Tibial nerve (tissue), 4 donors: ENCODE data around the gene TRAK1. TPM values are rescaled to one million over a fixed set of nuclear protein-coding genes. Genes with fewer than 3 reads are reported as not detected.

ENCODE experiments used
- DNase-seq, 2 donors: peaks; one replicate each; pipeline ENCODE4 v3.0.0-alpha.2; 2019; ENCODE audit warnings: low spot score in 2 of 2
- H3K27ac ChIP-seq, 4 donors: fragments of 200-600 bp; sonication (generic) in 3 of 4; one replicate each; pipeline ENCODE4 v1.5.1; 2017 to 2019; ENCODE audit warnings: mild to moderate bottlenecking in 1 of 4
- H3K27me3 ChIP-seq, 2 donors: fragments of 200-600 bp; sonication (generic) in 1 of 2; one replicate each; pipeline versions ENCODE4 v1.5.1 to v1.6.0; 2017 to 2019
- H3K36me3 ChIP-seq, 3 donors: fragments of 200-600 bp; sonication (generic); one replicate each; pipeline ENCODE4 v1.5.1; 2018 to 2019
- H3K4me1 ChIP-seq, 4 donors: fragments of 200-600 bp; sonication (generic) in 3 of 4; one replicate each; pipeline ENCODE4 v1.5.1; 2017 to 2019
- H3K4me3 ChIP-seq, 4 donors: fragments of 200-600 bp; sonication (generic) in 3 of 4; one replicate each; pipeline ENCODE4 v1.5.1; 2017 to 2019; ENCODE audit warnings: mild to moderate bottlenecking in 1 of 4, moderate library complexity in 1 of 4
- H3K9me3 ChIP-seq, 4 donors: fragments of 200-600 bp; sonication (generic) in 3 of 4; one replicate each; pipeline ENCODE4 v1.5.1; 2017 to 2019
- CTCF ChIP-seq, 5 experiments: fragments of 200-600 bp in 3 of 5; fragments of 450-650 bp in 2 of 5; sonication (generic) in 3 of 5; IDR thresholded peaks; one replicate each; pipeline ENCODE4 v1.5.1; 2016 to 2019; ENCODE audit warnings: antibody characterized with exemption in 5 of 5, mild to moderate bottlenecking in 3 of 5, moderate library complexity in 2 of 5
- EP300 ChIP-seq, 2 donors: sonication (generic); formaldehyde crosslinking; IDR thresholded peaks; one replicate each; pipeline ENCODE4 v1.6.1; 2017; ENCODE audit warnings: antibody characterized with exemption in 2 of 2, mild to moderate bottlenecking in 1 of 2
- POLR2A ChIP-seq, 2 donors: fragments of 450-650 bp; IDR thresholded peaks; one replicate each; pipeline ENCODE4 v1.6.1; 2017; ENCODE audit warnings: antibody characterized with exemption in 2 of 2, mild to moderate bottlenecking in 2 of 2, moderate library complexity in 2 of 2
- WGBS, 2 donors: methylation state at CpG; one replicate each; pipeline ENCODE4 v1.1.5; 2018; 5-methylcytosine and 5-hydroxymethylcytosine counted together
- total RNA-seq, 4 donors: library from RNA; depleted of rRNA; stranded (reverse); fragments of >200 nt; gene quantifications; one replicate each; pipeline ENCODE4 v1.1.0, GENCODE V29; 2016

TRAK1 gene
- total RNA-seq, 4 donors from 2014 or later, result 28.6 to 68.1 (median 35.5) TPM

GRCh38 chr3:42053476-42053875 lies 37.7 kb upstream of the TRAK1 start:
- Histone ChIP-seq H3K4me3 (peak overlapping the region in 1 of 4 donors; percentile 9), H3K9me3 (no peaks in the 10 kb centered on the region), H3K4me1 (peaks cover 3 to 64% (median 28%) of the 10 kb centered on the region in 4 donors), H3K36me3 (no peaks in the 10 kb centered on the region), H3K27ac (peak overlapping the region; percentile 54 to 89 (median 76)), H3K27me3 (no peaks in the 10 kb centered on the region)
- no peak for DNase-seq
- 54 to 63% methylated on average over 7 of the region's 7 CpGs for WGBS, 2 donors
- TF ChIP-seq CTCF (IDR thresholded peaks at IDR 0.05), result no peak
- no peak for TF ChIP-seq POLR2A (IDR thresholded peaks at IDR 0.05)
- TF ChIP-seq EP300 (IDR thresholded peaks at IDR 0.05), result no peak

GRCh38 chr3:42055291-42055690 lies 35.9 kb upstream of the TRAK1 start:
- Histone ChIP-seq H3K9me3 (no peaks in the 10 kb centered on the region), H3K4me3 (no peak overlapping the region), H3K27me3 (no peaks in the 10 kb centered on the region), H3K4me1 (peaks cover 3 to 54% (median 28%) of the 10 kb centered on the region in 4 donors), H3K36me3 (no peaks in the 10 kb centered on the region), H3K27ac (no peak overlapping the region)
- DNase-seq, result no peak
- WGBS, 2 donors, result 96 to 97% methylated on average over 3 of the region's 3 CpGs
- no peak for TF ChIP-seq CTCF (IDR thresholded peaks at IDR 0.05)
- no peak for TF ChIP-seq EP300 (IDR thresholded peaks at IDR 0.05)
- no peak for TF ChIP-seq POLR2A (IDR thresholded peaks at IDR 0.05)

- H3K27ac ChIP-seq, result peak overlapping the region in 1 of 4 donors; percentile 4
- H3K9me3 ChIP-seq, result no peaks in the 10 kb centered on the region
- no peaks in the 10 kb centered on the region for H3K27me3 ChIP-seq
- no peak overlapping the region for H3K4me3 ChIP-seq
- WGBS, 2 donors, result 91 to 100% methylated on average over 2 of the region's 2 CpGs
- no peak for DNase-seq
- peaks cover 3 to 55% (median 29%) of the 10 kb centered on the region in 4 donors for H3K4me1 ChIP-seq
- H3K36me3 ChIP-seq, result no peaks in the 10 kb centered on the region
- TF ChIP-seq POLR2A (IDR thresholded peaks at IDR 0.05) (no peak), CTCF (IDR thresholded peaks at IDR 0.05) (no peak), EP300 (IDR thresholded peaks at IDR 0.05) (no peak)
These were observed 34.3 kb upstream of the TRAK1 start for GRCh38 chr3:42056840-42057239.

GRCh38 chr3:42057561-42058211 lies 33.5 kb upstream of the TRAK1 start:
- H3K9me3 ChIP-seq, result no peaks in the 10 kb centered on the region
- H3K36me3 ChIP-seq, result no peaks in the 10 kb centered on the region
- H3K4me3 ChIP-seq, result no peak overlapping the region
- DNase-seq, result no peak
- H3K27me3 ChIP-seq, result no peaks in the 10 kb centered on the region
- peaks cover 0 to 55% (median 28%) of the 10 kb centered on the region in 4 donors for H3K4me1 ChIP-seq
- peak overlapping the region in 2 of 4 donors; percentile 3 to 6 for H3K27ac ChIP-seq
- no peak for TF ChIP-seq POLR2A (IDR thresholded peaks at IDR 0.05)
- no peak for TF ChIP-seq EP300 (IDR thresholded peaks at IDR 0.05)
- no peak for TF ChIP-seq CTCF (IDR thresholded peaks at IDR 0.05)
- 81 to 83% methylated on average over 7 of the region's 7 CpGs for WGBS, 2 donors

- no peaks in the 10 kb centered on the region for H3K27me3 ChIP-seq
- H3K4me3 ChIP-seq, result no peak overlapping the region
- H3K27ac ChIP-seq, result peak overlapping the region in 3 of 4 donors; percentile 24 to 86 (median 72)
- WGBS, 2 donors, result 30 to 31% methylated on average over 7 of the region's 7 CpGs
- H3K9me3 ChIP-seq, result no peaks in the 10 kb centered on the region
- DNase-seq, result no peak
- H3K4me1 ChIP-seq, result peaks cover 0 to 53% (median 32%) of the 10 kb centered on the region in 4 donors
- TF ChIP-seq EP300 (IDR thresholded peaks at IDR 0.05) (no peak), POLR2A (IDR thresholded peaks at IDR 0.05) (no peak), CTCF (IDR thresholded peaks at IDR 0.05) (no peak)
- H3K36me3 ChIP-seq, result no peaks in the 10 kb centered on the region
These were observed 30.0 kb upstream of the TRAK1 start for GRCh38 chr3:42061025-42061712.
